HL-60 (cell line): ENCODE measurements around the gene PPM1M.

Experiments
- GABPA ChIP-seq: IDR thresholded peaks from 2 replicates; pipeline ENCODE4 v1.6.1; 2012; ENCODE audit warnings: low read depth
- POLR2AphosphoS5 ChIP-seq: IDR thresholded peaks from 2 replicates; pipeline ENCODE4 v1.6.1; 2012; ENCODE audit warnings: low read depth
- TF ChIP-seq, protein P1 (sequence below): IDR thresholded peaks from one replicate; pipeline ENCODE4 v1.5.1; 2011; ENCODE audit warnings: low read length, control low read depth, inconsistent platforms; ENCODE audit not compliant: insufficient read depth
- TF ChIP-seq, protein P2 (sequence below): IDR thresholded peaks from 2 replicates; pipeline ENCODE4 v1.6.1; 2012; ENCODE audit warnings: low read depth; ENCODE audit not compliant: insufficient replicate concordance

DNA sequence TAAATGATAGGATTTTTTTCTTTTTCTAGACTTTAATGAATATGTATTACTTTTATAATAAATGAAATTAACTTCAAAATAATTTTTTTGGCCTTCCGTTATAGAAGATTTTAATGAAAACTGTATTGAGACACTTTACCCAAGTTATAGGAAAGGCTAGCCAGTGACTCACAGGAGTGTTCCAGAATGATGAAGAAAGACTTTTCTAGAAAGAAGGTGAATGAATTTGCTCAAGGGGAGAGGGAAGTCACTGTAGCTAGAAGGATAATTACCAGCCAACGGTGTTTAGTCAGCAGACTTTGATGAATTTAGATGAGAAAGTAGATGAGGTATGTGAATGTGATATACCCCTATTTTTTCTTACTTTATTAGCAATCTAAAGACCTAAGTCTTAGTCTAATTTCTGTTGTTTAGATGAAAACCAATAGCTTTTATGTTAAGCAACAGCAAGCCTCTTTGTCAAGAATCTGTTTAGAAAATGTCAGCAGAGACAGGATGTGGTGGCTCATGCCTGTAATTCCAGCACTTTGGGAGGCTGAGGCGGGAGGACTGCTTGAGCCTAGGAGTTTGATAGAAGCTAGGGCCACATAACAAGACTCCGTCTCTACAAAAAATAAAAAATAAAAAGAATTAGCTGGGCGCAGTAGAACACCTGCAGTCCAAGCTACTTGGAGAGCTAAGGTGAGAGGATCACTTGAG, 44.4 kb upstream of the PPM1M start:
- TF ChIP-seq, protein P1, sequence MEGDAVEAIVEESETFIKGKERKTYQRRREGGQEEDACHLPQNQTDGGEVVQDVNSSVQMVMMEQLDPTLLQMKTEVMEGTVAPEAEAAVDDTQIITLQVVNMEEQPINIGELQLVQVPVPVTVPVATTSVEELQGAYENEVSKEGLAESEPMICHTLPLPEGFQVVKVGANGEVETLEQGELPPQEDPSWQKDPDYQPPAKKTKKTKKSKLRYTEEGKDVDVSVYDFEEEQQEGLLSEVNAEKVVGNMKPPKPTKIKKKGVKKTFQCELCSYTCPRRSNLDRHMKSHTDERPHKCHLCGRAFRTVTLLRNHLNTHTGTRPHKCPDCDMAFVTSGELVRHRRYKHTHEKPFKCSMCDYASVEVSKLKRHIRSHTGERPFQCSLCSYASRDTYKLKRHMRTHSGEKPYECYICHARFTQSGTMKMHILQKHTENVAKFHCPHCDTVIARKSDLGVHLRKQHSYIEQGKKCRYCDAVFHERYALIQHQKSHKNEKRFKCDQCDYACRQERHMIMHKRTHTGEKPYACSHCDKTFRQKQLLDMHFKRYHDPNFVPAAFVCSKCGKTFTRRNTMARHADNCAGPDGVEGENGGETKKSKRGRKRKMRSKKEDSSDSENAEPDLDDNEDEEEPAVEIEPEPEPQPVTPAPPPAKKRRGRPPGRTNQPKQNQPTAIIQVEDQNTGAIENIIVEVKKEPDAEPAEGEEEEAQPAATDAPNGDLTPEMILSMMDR: no peak
- TF ChIP-seq, protein P2, sequence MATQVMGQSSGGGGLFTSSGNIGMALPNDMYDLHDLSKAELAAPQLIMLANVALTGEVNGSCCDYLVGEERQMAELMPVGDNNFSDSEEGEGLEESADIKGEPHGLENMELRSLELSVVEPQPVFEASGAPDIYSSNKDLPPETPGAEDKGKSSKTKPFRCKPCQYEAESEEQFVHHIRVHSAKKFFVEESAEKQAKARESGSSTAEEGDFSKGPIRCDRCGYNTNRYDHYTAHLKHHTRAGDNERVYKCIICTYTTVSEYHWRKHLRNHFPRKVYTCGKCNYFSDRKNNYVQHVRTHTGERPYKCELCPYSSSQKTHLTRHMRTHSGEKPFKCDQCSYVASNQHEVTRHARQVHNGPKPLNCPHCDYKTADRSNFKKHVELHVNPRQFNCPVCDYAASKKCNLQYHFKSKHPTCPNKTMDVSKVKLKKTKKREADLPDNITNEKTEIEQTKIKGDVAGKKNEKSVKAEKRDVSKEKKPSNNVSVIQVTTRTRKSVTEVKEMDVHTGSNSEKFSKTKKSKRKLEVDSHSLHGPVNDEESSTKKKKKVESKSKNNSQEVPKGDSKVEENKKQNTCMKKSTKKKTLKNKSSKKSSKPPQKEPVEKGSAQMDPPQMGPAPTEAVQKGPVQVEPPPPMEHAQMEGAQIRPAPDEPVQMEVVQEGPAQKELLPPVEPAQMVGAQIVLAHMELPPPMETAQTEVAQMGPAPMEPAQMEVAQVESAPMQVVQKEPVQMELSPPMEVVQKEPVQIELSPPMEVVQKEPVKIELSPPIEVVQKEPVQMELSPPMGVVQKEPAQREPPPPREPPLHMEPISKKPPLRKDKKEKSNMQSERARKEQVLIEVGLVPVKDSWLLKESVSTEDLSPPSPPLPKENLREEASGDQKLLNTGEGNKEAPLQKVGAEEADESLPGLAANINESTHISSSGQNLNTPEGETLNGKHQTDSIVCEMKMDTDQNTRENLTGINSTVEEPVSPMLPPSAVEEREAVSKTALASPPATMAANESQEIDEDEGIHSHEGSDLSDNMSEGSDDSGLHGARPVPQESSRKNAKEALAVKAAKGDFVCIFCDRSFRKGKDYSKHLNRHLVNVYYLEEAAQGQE: no peak
- TF ChIP-seq POLR2AphosphoS5 (no peak), GABPA (no peak)
